NCI-H2081 treated with DMSO at 0.1 percent for 48 hours (cell line): ENCODE results near the gene NEUROG3.
"Not testable (repeated sequence)": the region's sequence is repeated elsewhere in the genome, so short reads cannot be mapped to it uniquely, and the experiment has no call there.

ENCODE experiments used
- DNase-seq: peaks from one replicate; lab custom pipeline; 2025; lab: John Stamatoyannopoulos, UW

The NEUROG3 gene

DNA sequence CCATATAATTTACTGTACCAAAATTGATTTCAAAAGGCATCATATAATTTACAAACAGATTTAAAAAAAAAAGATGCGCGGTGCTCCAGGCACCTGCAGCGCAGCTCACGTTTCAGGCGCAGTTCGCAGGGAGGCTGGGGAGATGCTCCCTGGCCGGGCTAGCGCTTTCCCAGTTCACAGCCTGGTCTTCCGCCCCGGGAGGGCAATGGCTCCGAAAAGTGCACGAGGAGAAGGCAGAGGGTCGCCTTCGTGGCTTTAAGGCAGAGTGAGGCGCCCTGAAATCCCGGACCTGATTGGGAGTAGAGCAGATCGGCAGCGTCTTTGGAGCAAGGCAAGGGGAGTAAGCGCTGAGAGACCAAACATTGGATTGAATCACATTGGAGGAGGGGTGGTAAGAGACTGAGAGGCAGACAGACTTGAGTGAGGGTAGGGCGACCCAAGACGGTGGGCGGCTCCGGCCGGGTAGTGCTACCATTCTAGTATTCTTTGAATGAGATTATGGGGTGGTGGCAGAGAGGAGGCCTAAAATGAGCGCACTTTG lies 1.5 kb downstream of the NEUROG3 start:
- DNase-seq, result no peak

DNA sequence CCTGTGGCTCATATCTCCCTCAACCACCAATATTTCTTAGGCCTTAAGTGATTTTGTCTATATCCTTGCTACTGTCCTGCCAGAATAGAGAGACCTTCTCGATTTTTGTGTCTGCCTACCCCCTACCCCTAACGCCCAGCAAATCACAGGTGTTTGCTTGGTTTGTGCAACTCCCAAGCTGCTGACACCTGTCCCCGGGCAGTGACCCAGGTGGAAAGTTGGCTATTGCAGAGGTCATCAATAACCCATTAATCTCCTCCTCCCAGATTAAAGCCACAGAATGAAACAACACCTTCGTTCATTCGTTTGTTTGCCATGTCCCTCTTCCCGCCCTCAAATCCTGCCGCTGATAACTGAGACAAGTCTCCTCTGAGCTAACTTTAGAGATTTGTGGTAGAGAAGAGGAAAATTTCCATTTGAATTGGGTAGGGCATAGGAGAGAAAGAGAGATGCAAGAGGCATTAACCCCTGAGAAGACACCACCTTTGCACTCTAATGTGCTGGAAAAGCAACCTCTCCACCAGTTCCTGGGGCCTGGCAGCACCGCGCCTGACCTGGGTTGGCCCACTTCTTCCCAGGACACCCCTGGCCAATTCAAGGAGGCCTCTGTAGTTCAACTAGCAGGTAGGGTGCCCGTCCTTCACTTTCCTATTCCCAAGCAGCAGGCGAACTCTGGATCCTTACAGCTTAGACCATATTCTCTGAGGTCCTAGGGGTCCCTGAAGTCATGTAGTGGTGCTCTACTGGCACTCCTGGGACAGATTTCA lies 3.0 kb downstream of the NEUROG3 start:
- DNase-seq, result no peak

DNA sequence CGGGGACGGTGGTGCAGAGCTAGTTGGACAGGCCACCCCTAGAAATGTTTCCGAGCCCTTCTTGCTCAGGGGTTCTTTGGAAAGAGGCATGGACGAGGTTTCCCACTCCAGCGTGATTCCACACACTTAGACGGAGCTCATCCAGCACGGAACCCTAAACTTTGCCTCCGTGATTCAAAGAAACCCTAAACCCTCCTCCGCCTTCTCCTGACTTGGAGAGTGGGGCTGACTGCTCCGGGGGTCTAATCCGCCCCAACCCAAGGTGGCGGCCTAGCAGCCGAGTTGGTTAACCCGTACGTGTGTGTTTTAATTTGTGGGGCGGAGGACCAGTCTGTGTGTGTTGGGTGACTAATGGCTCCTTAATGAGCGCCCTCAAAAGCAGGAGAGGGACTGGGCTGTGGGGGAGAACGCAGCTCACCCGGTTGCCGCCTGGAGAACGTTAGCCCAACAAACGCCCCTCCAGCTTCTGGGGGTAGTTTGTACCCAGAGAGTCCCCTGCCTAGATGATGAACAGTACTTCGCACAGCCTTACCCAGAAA lies 3.8 kb downstream of the NEUROG3 start:
- DNase-seq, result no peak

GRCh38 chr10:69568472-69569395 lies 4.5 kb downstream of the NEUROG3 start:
- DNase-seq, result no peak

GRCh38 chr10:69567920-69568319 lies 5.3 kb downstream of the NEUROG3 start:
- no peak for DNase-seq

DNA sequence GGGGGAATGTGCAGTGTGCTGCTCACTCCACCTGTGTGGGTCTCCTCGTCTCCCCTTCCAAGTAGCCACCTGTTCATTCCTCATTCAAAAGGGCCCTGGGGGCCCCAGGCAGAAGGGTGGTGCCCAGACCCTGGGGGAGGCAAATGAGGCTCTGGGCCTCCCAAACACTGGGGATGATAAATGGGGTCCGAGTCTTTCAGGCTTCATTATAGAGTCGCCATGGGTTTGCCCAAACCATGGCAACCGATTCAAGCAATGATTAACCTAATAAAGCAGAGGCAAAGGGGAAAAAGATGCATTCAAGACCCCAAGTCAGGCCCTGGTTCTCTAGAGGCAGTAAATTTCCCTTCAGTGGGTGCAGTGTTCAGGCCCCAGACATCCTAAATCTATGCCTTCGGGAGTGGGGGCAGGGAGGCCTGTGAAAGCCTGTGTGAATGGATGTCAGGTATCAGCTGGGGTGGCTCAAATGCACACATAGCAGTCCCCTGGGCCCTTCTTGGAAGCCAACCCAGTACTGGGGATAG lies 10.4 kb downstream of the NEUROG3 start:
- DNase-seq, result no peak

- DNase-seq, result no peak
Observed at GRCh38 chr10:69559525-69559924, 13.7 kb downstream of the NEUROG3 start.

DNA sequence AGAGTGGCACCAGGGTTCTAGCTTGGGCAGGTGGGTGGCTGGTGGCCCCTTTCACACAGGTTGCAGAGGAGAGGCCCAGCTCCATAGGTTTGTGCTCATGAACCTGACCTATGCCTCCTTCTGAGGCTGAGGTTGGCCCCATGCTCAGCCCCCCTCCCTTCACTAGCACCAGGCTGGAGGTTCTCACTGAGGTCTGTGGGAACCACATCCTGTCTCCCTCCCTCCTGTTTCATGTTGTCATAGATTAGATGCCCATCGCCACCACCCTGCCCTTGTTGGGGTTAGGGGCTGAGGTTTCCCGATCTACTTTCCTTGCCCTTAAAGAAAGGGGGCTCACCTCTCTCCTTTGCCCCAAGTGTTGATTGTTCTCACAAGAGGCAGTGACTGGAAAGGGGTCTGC lies 14.7 kb downstream of the NEUROG3 start:
- DNase-seq, result no peak

DNA sequence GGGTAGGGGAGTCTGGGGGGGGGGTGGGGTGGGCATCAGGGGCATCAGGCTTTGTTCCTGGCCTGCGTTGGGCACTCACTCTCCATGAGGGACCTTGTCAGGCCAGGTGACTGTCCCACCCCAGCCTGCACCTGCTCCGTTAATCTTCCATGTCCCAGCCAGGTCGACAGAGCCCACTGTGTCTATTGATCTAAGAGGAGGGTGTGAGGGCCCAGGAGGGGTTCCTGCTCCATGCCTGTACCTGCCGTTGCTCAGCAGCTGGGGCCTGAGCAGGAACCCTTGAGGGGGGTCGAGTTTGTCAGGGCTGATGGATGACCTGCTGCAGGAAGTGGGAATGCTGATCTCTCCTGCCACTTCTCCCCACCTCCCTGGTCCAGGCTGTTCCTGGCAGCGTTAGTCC lies 18.6 kb downstream of the NEUROG3 start:
- DNase-seq, result no peak

- no peak for DNase-seq
Observed at GRCh38 chr10:69553328-69553727, 19.9 kb downstream of the NEUROG3 start.

DNA sequence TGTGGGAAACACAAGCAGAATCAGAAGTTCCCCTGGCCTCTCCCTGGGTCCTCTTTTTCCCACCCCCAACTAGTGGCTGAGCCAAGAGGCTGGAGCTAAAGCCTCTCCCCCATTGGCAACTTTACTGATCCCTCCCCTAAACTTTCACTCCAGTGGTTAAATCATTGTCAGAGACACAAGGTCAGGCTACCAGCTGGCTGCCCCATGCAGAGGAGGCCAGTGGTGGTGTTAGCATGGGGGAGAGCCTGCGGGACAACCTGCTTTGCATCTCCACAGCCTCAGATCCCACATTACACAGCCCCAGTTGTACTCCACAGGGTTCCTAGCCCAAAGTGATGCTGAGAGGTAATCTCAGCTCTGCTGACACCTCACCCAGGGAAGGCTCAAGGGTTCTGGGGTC lies 21.0 kb downstream of the NEUROG3 start:
- no peak for DNase-seq

GRCh38 chr10:69549959-69550358 lies 23.3 kb downstream of the NEUROG3 start:
- DNase-seq, result no peak

DNA sequence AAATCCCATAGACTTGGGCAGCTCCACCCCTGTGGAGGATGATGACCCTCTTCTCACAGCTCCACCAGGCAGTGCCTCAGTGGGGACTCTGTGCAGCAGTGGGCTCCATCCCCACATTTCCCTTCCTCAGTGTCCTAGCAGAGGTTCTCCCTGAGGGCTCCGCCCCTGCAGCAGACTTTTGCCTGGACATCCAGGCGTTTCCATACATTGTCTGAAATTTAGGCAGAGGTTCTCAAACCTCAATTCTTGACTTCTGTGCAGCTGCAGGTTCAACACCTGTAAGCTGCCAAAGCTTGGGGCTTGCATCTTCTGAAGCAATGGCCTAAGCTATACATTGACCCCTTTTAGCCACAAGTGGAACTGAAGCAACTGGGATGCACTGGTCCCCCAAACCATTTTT lies 31.8 kb downstream of the NEUROG3 start:
- no peak for DNase-seq

GRCh38 chr10:69538461-69538860 lies 34.8 kb downstream of the NEUROG3 start:
- DNase-seq, result no peak

DNA sequence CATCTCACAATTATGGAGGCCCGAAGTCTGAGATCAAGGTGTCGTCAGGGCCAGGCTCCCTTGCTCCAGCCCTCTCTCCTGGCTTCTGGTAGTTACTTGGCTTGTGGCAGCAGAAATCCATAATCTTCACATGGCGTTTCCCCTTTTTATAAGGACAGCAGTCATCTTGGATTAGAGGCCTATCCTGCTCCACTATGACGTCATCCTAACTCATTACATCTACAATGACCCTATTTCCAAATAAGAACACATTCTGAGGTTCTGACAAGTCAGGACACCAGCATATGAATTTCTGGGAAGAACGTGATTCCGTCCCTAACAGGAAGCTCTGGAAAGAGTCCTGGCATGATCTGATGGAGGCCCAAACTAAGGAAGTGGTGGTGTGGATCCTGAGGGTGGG lies 35.8 kb downstream of the NEUROG3 start:
- no peak for DNase-seq

GRCh38 chr10:69536521-69536920 lies 36.7 kb downstream of the NEUROG3 start:
- not testable (repeated sequence) for DNase-seq

- no peak for DNase-seq
Observed at GRCh38 chr10:69533658-69534057, 39.6 kb downstream of the NEUROG3 start.

DNA sequence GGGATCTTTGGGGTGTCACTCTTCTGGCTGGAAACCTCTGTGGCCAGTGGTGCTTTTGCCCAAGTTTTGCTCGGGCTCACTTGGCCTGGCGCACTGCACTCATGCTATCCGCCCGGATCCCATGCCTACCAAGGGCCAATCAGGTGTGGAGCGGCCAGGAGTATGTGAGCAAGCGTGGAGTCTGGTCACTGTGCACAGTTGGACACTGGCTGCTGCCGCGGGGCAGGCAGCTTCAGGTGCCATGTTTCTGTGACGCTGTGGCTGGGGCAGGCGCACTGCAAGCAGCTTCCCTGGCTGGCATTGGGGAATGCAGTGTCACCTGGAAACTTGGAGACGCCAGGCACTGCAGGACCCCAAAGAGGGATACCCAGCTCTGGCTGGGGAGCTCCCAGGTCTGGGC lies 45.3 kb downstream of the NEUROG3 start:
- no peak for DNase-seq
